Smooth muscle cell (in vitro differentiated cells): Measurements from ENCODE around the gene P2RY13. TPM values are rescaled to one million over a fixed set of nuclear protein-coding genes. Genes with fewer than 3 reads are reported as not detected.
A peak's percentile ranks its signal among the peaks of the same experiment; 100 is the strongest.

Experiments
- DNase-seq: peaks from one replicate; lab custom pipeline; 2025; ENCODE audit not compliant: unreplicated experiment; lab: John Stamatoyannopoulos, UW
- H2AFZ ChIP-seq: fragments of 200-600 bp; sonication (generic); 2 replicates; pipeline ENCODE4 v1.6.0; 2016; ENCODE audit warnings: antibody characterized with exemption, low read depth, mild to moderate bottlenecking
- H3F3A ChIP-seq: fragments of 200-600 bp; sonication (generic); 2 replicates; pipeline ENCODE4 v1.6.0; 2017; ENCODE audit warnings: antibody characterized with exemption, low read depth
- H3K27ac ChIP-seq: fragments of 200-600 bp; sonication (generic); 2 replicates; pipeline ENCODE4 v1.5.1; 2016; ENCODE audit warnings: low read depth, mild to moderate bottlenecking
- H3K27me3 ChIP-seq: fragments of 200-600 bp; sonication (generic); 2 replicates; pipeline ENCODE4 v1.6.1; 2016; ENCODE audit warnings: low read depth, mild to moderate bottlenecking
- H3K36me3 ChIP-seq: fragments of 200-600 bp; sonication (generic); 2 replicates; pipeline ENCODE4 v1.5.1; 2016; ENCODE audit warnings: low read depth
- H3K4me1 ChIP-seq: fragments of 200-600 bp; sonication (generic); 2 replicates; pipeline ENCODE4 v1.5.1; 2016; ENCODE audit warnings: low read depth
- H3K4me2 ChIP-seq: fragments of 200-600 bp; sonication (generic); 2 replicates; pipeline ENCODE4 v1.6.0; 2016; ENCODE audit warnings: mild to moderate bottlenecking
- H3K4me3 ChIP-seq: fragments of 200-600 bp; sonication (generic); 2 replicates; pipeline ENCODE4 v1.5.1; 2016; ENCODE audit warnings: mild to moderate bottlenecking
- H3K79me2 ChIP-seq: fragments of 200-600 bp; sonication (generic); 2 replicates; pipeline ENCODE4 v1.6.0; 2016; ENCODE audit warnings: low read depth, mild to moderate bottlenecking
- H3K9ac ChIP-seq: fragments of 200-600 bp; sonication (generic); 2 replicates; pipeline ENCODE4 v1.6.0; 2016; ENCODE audit warnings: low read depth
- H3K9me3 ChIP-seq: fragments of 200-600 bp; sonication (generic); replicated peaks from 2 replicates; pipeline ENCODE4 v1.5.1; 2016; ENCODE audit warnings: low read depth
- H4K20me1 ChIP-seq: fragments of 200-600 bp; sonication (generic); 2 replicates; pipeline ENCODE4 v1.6.0; 2016; ENCODE audit warnings: low read depth
- CTCF ChIP-seq: fragments of 200-600 bp; sonication (generic); IDR thresholded peaks from 2 replicates; pipeline ENCODE4 v1.5.1; 2017; ENCODE audit warnings: borderline replicate concordance, mild to moderate bottlenecking, antibody characterized with exemption; ENCODE audit not compliant: insufficient read depth, poor library complexity, severe bottlenecking
- WGBS: methylation state at CpG from one replicate; pipeline ENCODE4 v1.1.7; 2016; ENCODE audit warnings: low lambda C conversion rate; 5-methylcytosine and 5-hydroxymethylcytosine counted together
- polyA plus RNA-seq: library from polyadenylated mRNA; unstranded; fragments of >200 nt; fragmentation: Nextera tagmentation; extraction: Ambion mirVana; gene quantifications from 2 replicates; pipeline ENCODE4 v1.2.1, GENCODE V29; 2016
- total RNA-seq: library from RNA; depleted of rRNA; stranded (reverse); fragments of >200 nt; gene quantifications from 2 replicates; pipeline ENCODE4 v1.2.3, GENCODE V29; 2014

P2RY13 gene
- total and polyA plus RNA-seq, 2 experiments from 2014 or later: not detected

GRCh38 chr3:151315846-151316245 is 13.5 kb downstream of the P2RY13 start:
- H3K9ac ChIP-seq: peak overlapping the region; percentile 93
- 88% methylated on average over 2 of the region's 2 CpGs for WGBS
- H3K36me3 ChIP-seq: no peaks in the 10 kb centered on the region
- peak overlapping the region; percentile 43 for H3K4me3 ChIP-seq
- no peaks in the 10 kb centered on the region for H3K9me3 ChIP-seq
- no peaks in the 10 kb centered on the region for H3K27me3 ChIP-seq
- peak overlapping the region; percentile 97 for H3K27ac ChIP-seq
- peaks cover 30% of the 10 kb centered on the region for H3K4me1 ChIP-seq
- H4K20me1 ChIP-seq: no peaks in the 10 kb centered on the region
- no peak for DNase-seq
- no peak overlapping the region for H2AFZ ChIP-seq
- H3K79me2 ChIP-seq: no peaks in the 10 kb centered on the region
- TF ChIP-seq CTCF: no peak
- peaks cover 9% of the 10 kb centered on the region for H3F3A ChIP-seq
- H3K4me2 ChIP-seq: peak overlapping the region; percentile 69

- no peaks in the 10 kb centered on the region for H3K9me3 ChIP-seq
- H3K27ac ChIP-seq: peak overlapping the region; percentile 97
- no peaks in the 10 kb centered on the region for H3K27me3 ChIP-seq
- peak overlapping the region; percentile 93 for H3K9ac ChIP-seq
- TF ChIP-seq CTCF: no peak
- H4K20me1 ChIP-seq: no peaks in the 10 kb centered on the region
- H3K4me1 ChIP-seq: peaks cover 30% of the 10 kb centered on the region
- no peak overlapping the region for H2AFZ ChIP-seq
- peak overlapping the region; percentile 43 for H3K4me3 ChIP-seq
- WGBS: 10% methylated on average over 2 of the region's 2 CpGs
- H3K36me3 ChIP-seq: no peaks in the 10 kb centered on the region
- H3K79me2 ChIP-seq: no peaks in the 10 kb centered on the region
- peaks cover 9% of the 10 kb centered on the region for H3F3A ChIP-seq
- no peak for DNase-seq
- H3K4me2 ChIP-seq: peak overlapping the region; percentile 69
Measured at GRCh38 chr3:151315136-151315535, 14.2 kb downstream of the P2RY13 start.

GRCh38 chr3:151314593-151314992 is 14.8 kb downstream of the P2RY13 start:
- H3K79me2 ChIP-seq: no peaks in the 10 kb centered on the region
- H3K9me3 ChIP-seq: no peaks in the 10 kb centered on the region
- no peak for DNase-seq
- peak overlapping the region; percentile 43 for H3K4me3 ChIP-seq
- H3K27me3 ChIP-seq: no peaks in the 10 kb centered on the region
- H4K20me1 ChIP-seq: no peaks in the 10 kb centered on the region
- H3F3A ChIP-seq: peaks cover 9% of the 10 kb centered on the region
- H2AFZ ChIP-seq: no peak overlapping the region
- WGBS: 82% methylated on average over 5 of the region's 5 CpGs
- peak overlapping the region; percentile 93 for H3K9ac ChIP-seq
- H3K4me2 ChIP-seq: peak overlapping the region; percentile 69
- peaks cover 30% of the 10 kb centered on the region for H3K4me1 ChIP-seq
- H3K27ac ChIP-seq: peak overlapping the region; percentile 97
- TF ChIP-seq CTCF: no peak
- H3K36me3 ChIP-seq: no peaks in the 10 kb centered on the region

GRCh38 chr3:151314137-151314536 is 15.2 kb downstream of the P2RY13 start:
- Histone ChIP-seq H4K20me1 (no peaks in the 10 kb centered on the region), H3K4me2 (peak overlapping the region; percentile 69), H3K4me3 (peak overlapping the region; percentile 43), H3K9ac (no peak overlapping the region), H3K79me2 (no peaks in the 10 kb centered on the region), H3K4me1 (peaks cover 30% of the 10 kb centered on the region), H3K9me3 (no peaks in the 10 kb centered on the region), H3K36me3 (no peaks in the 10 kb centered on the region), H3K27ac (peak overlapping the region; percentile 97), H3K27me3 (no peaks in the 10 kb centered on the region), H3F3A (peaks cover 9% of the 10 kb centered on the region), H2AFZ (no peak overlapping the region)
- no peak for DNase-seq
- 93% methylated on average over 2 of the region's 2 CpGs for WGBS
- no peak for TF ChIP-seq CTCF
